Adrenal gland (tissue), 12 donors: ENCODE data around the gene CRAT. TPM values are rescaled to one million over a fixed set of nuclear protein-coding genes. Genes with fewer than 3 reads are reported as not detected.

Experiments used
- DNase-seq, 7 donors: peaks; one replicate each; pipeline ENCODE4 v3.0.0-alpha.2; 2019 to 2020
- H3K27ac ChIP-seq, 5 donors: fragments of 200-600 bp; sonication (generic) in 4 of 5; 1 replicate in 3 of 5; 2 replicates in 2 of 5; pipeline versions ENCODE4 v1.5.1 to v1.8.0; 2016 to 2020; ENCODE audit warnings: mild to moderate bottlenecking in 1 of 5
- H3K27me3 ChIP-seq: fragments of 200-600 bp; 2 replicates; pipeline ENCODE4 v1.8.0; 2021
- H3K36me3 ChIP-seq, 2 donors: fragments of 200-600 bp; replicated peaks in 1 of 2; 1 replicate in 1 of 2; 2 replicates in 1 of 2; pipeline versions ENCODE4 v1.5.1 to v1.8.0; 2018 to 2022
- H3K4me1 ChIP-seq, 2 donors: fragments of 200-600 bp; replicated peaks in 1 of 2; 1 replicate in 1 of 2; 2 replicates in 1 of 2; pipeline versions ENCODE4 v1.5.1 to v1.8.0; 2018 to 2021
- H3K4me3 ChIP-seq, 4 donors: fragments of 200-600 bp; sonication (generic) in 3 of 4; one replicate each; pipeline ENCODE4 v1.5.1; 2016 to 2018
- H3K9me3 ChIP-seq, 3 donors: fragments of 200-600 bp; sonication (generic) in 1 of 3; replicated peaks in 1 of 3; 1 replicate in 2 of 3; 2 replicates in 1 of 3; pipeline versions ENCODE4 v1.5.1 to v1.8.0; 2016 to 2021
- POLR2A ChIP-seq, 2 donors: fragments of 450-650 bp; IDR thresholded peaks; one replicate each; pipeline ENCODE4 v1.6.1; 2017; ENCODE audit warnings: antibody characterized with exemption in 2 of 2, mild to moderate bottlenecking in 2 of 2, moderate library complexity in 1 of 2
- WGBS, 4 donors: extraction: QIAGEN DNeasy Blood & Tissue Kit in 2 of 4; methylation state at CpG; one replicate each; pipeline versions ENCODE4 v1.1.5 to v1.1.7; 2013 to 2017; 5-methylcytosine and 5-hydroxymethylcytosine counted together
- intact Hi-C, 2 donors: fragments of 100-400 bp; cut with DNase I; formaldehyde crosslinking; loops; one replicate each; pipeline versions ENCODE4 v1.14.1 to v1.15.0; 2022 to 2023
- polyA plus RNA-seq, 3 donors: library from polyadenylated mRNA; stranded (reverse); fragments of 200-250 nt in 2 of 3; fragments of 350-450 nt in 1 of 3; fragmentation: Illumina TruSeq in 1 of 3; extraction: RNeasy Lipid Tissue Mini Kit (QIAGEN cat#74804) in 1 of 3; gene quantifications; one replicate each; pipeline ENCODE4 v1.2.3, GENCODE V29; 2013 to 2014
- total RNA-seq, 9 donors: library from RNA; depleted of rRNA in 4 of 9; stranded (reverse); fragments of >200 nt in 4 of 9; fragments of 120-200 nt in 1 of 9; fragmentation: NEBNext Ultra II Directional in 1 of 9; extraction: Animal tissue kit (Norgen Biotek cat#: 25700) in 1 of 9; gene quantifications; one replicate each; pipeline versions ENCODE4 v1.1.0 to v1.2.4, GENCODE V29; 2013 to 2023
- TF ChIP-seq, protein P1 (sequence below), 6 experiments: fragments of 450-650 bp in 4 of 6; fragments of 200-600 bp in 2 of 6; sonication (generic) in 1 of 6; IDR thresholded peaks; 1 replicate in 5 of 6; 2 replicates in 1 of 6; pipeline versions ENCODE4 v1.5.1 to v1.8.0; 2016 to 2021; ENCODE audit warnings: antibody characterized with exemption in 6 of 6, mild to moderate bottlenecking in 2 of 6, moderate library complexity in 1 of 6
- donor health status: healthy with polysubstance abuse.
- donor health status: Bipolar disorder and iron deficiency.
- donor health status: DM: yes; HTN: yes; CAD: no.
- donor health status: DM: no; HTN: no; CAD: no.
- donor health status: DM: no; HTN: no; CAD: no.
- donor health status: DM: yes; HTN: yes; CAD: no.

Gene CRAT
- total and polyA plus RNA-seq, 12 donors: 26.8 to 144 (median 91.2) TPM

DNA sequence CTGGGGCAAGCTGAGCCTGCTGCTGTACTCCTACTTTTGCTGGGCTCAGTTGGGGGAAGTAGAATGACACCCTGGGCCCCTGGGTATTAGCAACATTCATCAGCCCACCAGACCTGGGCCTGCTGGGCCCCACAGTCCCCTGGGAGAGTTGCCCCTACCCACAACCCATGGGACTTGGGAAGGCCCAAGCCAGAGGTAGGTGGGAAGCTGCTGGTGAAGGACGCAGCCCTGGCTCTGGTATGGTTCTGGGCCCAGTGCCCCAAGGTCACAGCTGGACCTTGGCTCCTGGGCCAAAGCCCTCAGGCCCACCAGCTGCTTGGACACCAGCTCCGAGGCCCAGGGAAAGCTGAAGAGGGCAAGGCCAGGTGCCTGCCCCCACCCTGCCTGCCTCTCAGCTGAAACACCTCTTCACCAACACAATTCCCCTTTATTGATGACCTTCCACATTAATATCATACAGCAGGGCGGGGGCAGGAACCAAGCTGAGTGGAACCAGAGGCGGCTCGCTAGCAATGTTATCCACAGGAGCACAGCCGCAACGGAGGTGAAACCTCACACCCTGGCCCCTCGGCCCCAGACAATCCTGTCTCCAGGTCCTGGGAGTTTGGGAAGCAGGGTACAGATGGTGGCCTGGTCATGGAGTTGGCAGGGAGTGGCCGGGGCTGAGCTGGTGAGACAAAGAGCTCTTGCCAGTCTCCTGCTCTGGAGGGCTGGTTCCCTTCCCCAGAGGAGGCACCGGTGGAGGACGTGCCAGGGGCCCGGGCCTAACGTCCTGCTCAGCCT is 16.0 kb downstream of the CRAT start:
- 47 to 58% (median 57%) methylated on average over 6 to 13 of the region's 13 CpGs for whole genome bisulfite sequencing, 4 donors
- Histone ChIP-seq H3K36me3 (peaks cover 0 to 32% of the 10 kb centered on the region in 2 donors), H3K4me3 (no peak overlapping the region), H3K27me3 (no peaks in the 10 kb centered on the region), H3K4me1 (peaks cover 15 to 22% of the 10 kb centered on the region in 2 donors), H3K27ac (peak overlapping the region; percentile 16 to 77 (median 42)), H3K9me3 (no peaks in the 10 kb centered on the region)
- TF ChIP-seq, protein P1, sequence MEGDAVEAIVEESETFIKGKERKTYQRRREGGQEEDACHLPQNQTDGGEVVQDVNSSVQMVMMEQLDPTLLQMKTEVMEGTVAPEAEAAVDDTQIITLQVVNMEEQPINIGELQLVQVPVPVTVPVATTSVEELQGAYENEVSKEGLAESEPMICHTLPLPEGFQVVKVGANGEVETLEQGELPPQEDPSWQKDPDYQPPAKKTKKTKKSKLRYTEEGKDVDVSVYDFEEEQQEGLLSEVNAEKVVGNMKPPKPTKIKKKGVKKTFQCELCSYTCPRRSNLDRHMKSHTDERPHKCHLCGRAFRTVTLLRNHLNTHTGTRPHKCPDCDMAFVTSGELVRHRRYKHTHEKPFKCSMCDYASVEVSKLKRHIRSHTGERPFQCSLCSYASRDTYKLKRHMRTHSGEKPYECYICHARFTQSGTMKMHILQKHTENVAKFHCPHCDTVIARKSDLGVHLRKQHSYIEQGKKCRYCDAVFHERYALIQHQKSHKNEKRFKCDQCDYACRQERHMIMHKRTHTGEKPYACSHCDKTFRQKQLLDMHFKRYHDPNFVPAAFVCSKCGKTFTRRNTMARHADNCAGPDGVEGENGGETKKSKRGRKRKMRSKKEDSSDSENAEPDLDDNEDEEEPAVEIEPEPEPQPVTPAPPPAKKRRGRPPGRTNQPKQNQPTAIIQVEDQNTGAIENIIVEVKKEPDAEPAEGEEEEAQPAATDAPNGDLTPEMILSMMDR (IDR thresholded peaks at IDR 0.05): no peak
- TF ChIP-seq POLR2A (IDR thresholded peaks at IDR 0.05): no peak
- intact Hi-C loops: no loop called here
- DNase-seq: peak in 6 of 7 donors; percentile 60 to 72 (median 66)

DNA sequence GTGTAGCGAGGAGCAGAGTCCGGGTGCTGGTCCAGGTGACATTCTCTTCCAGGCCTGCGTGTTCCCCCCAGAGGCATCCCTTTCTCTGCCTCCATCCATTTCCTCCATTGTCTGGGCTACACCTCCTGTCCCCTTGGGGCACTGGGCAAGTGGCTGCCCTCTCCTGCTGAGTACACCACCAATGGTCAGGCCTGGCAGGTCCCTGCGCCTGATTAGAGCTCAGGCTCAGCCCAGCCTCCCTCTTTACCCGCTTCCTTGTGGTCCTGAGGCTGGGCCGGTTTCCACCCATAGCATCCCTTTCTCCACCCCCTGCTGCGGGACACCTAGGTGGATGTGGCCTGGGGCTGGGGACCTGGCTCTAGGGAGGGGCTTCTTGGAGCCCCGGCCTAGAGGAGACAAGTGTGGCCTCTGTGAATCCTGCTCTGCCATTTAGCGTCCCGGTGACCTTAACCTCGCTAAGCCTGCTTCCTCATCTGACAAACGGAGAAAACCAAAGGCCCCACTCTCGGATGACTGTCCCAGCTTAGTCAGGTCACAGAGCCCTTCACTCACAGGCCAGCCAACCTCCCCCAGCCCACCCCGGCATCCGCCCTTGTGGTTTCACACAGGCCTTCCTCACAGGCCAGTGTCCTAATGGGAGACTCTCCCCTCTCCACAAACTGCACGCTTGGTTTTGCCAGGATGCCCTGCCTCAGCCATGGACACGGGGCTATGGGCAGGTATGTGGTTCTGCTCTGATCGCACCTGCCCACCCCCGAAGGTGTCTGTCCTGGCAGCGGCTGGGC is 16.8 kb downstream of the CRAT start:
- Histone ChIP-seq H3K4me1 (peaks cover 15 to 22% of the 10 kb centered on the region in 2 donors), H3K27ac (peak overlapping the region in 4 of 5 donors; percentile 13 to 77 (median 58)), H3K36me3 (peaks cover 0 to 39% of the 10 kb centered on the region in 2 donors), H3K27me3 (no peaks in the 10 kb centered on the region), H3K9me3 (no peaks in the 10 kb centered on the region), H3K4me3 (no peak overlapping the region)
- intact Hi-C loops: no loop called here
- peak in 3 of 7 donors; percentile 35 to 52 (median 46) for DNase-seq
- TF ChIP-seq, protein P1 (IDR thresholded peaks at IDR 0.05): no peak
- no peak for TF ChIP-seq POLR2A (IDR thresholded peaks at IDR 0.05)
- 58 to 72% (median 66%) methylated on average over 14 to 20 of the region's 20 CpGs for WGBS, 4 donors

DNA sequence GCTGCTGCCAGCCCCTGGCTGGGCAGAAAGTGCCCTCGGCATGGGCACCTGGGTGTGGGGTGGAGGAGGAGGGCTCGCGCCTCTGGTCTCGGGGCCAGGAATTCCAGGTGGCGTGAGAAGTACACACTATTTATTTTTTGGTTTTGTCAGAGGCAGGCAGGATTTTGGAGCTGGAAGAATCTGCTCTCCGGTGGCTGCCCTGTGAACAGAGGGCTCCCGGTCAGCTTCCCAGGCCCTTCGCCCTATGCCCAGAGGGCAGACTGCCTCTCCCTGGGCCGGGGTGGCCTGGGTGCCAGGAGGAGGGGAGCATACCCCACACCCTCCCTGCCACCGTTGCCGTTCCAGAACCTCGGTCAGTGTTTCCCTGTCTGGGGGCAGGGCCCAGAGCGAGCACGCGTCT is 21.3 kb downstream of the CRAT start:
- H3K27me3 ChIP-seq: no peaks in the 10 kb centered on the region
- peaks cover 4 to 10% of the 10 kb centered on the region in 2 donors for H3K4me1 ChIP-seq
- no peak for TF ChIP-seq POLR2A (IDR thresholded peaks at IDR 0.05)
- TF ChIP-seq, protein P1 (IDR thresholded peaks at IDR 0.05): no peak
- no peaks in the 10 kb centered on the region for H3K9me3 ChIP-seq
- H3K36me3 ChIP-seq: peaks cover 0 to 36% of the 10 kb centered on the region in 2 donors
- no peak overlapping the region for H3K4me3 ChIP-seq
- DNase-seq: no peak
- no peak overlapping the region for H3K27ac ChIP-seq
- intact Hi-C loops: no loop called here
- WGBS, 4 donors: 78 to 100% (median 91%) methylated on average over 5 to 15 of the region's 15 CpGs

DNA sequence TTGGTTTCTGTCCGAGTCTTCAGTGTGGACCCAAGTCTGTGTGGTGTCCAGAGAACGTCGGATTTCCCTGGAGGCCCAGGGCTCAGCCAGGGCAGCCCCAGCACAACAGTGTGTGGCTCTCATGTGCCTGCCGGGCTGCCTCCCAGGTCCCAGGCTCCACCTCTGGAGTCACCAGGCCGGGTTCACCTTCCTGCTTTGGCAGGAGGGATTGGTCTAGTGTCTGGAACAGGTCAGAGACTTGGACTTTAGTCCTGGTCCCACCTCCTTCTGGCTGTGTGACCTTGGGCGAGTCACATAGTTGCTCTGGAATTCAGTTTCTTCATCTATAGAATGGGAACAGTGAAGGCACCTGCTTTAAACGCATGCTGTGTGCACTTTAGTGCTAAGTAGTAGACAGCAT is 26.5 kb downstream of the CRAT start:
- Histone ChIP-seq H3K4me1 (peaks cover 14 to 18% of the 10 kb centered on the region in 2 donors), H3K36me3 (peaks cover 0 to 29% of the 10 kb centered on the region in 2 donors), H3K4me3 (no peak overlapping the region), H3K9me3 (no peaks in the 10 kb centered on the region), H3K27me3 (no peaks in the 10 kb centered on the region), H3K27ac (no peak overlapping the region)
- TF ChIP-seq, protein P1 (IDR thresholded peaks at IDR 0.05): no peak
- TF ChIP-seq POLR2A (IDR thresholded peaks at IDR 0.05): no peak
- WGBS, 4 donors: 74 to 79% (median 76%) methylated on average over 7 of the region's 7 CpGs
- intact Hi-C loops: no loop called here
- no peak for DNase-seq
